Transverse colon (tissue), 4 donors: Measurements from ENCODE around the gene CCPG1.

ENCODE experiments used
- EP300 ChIP-seq: sonication (generic); formaldehyde crosslinking; IDR thresholded peaks from one replicate; pipeline ENCODE4 v1.6.1; 2017; ENCODE audit warnings: antibody characterized with exemption, low read depth
- POLR2A ChIP-seq: fragments of 450-650 bp; IDR thresholded peaks from one replicate; pipeline ENCODE4 v1.6.1; 2016; ENCODE audit warnings: antibody characterized with exemption, mild to moderate bottlenecking, moderate library complexity
- POLR2AphosphoS5 ChIP-seq, 3 donors: sonication (generic); formaldehyde crosslinking; IDR thresholded peaks; one replicate each; pipeline ENCODE4 v1.6.1; 2016; ENCODE audit warnings: antibody characterized with exemption in 3 of 3
- TF ChIP-seq, protein P1 (sequence below), 5 experiments: fragments of 200-600 bp in 3 of 5; fragments of 450-650 bp in 2 of 5; sonication (generic) in 3 of 5; IDR thresholded peaks; 1 replicate in 2 of 5; 2 replicates in 3 of 5; pipeline ENCODE4 v1.5.1; 2016 to 2017; ENCODE audit warnings: antibody characterized with exemption in 5 of 5, inconsistent platforms in 3 of 5, mild to moderate bottlenecking in 2 of 5, moderate library complexity in 1 of 5

GRCh38 chr15:55334997-55335396 lies 73.2 kb downstream of the CCPG1 start:
- TF ChIP-seq POLR2AphosphoS5 (IDR thresholded peaks at IDR 0.05) (no peak), POLR2A (no peak), EP300 (no peak)
- TF ChIP-seq, protein P1, sequence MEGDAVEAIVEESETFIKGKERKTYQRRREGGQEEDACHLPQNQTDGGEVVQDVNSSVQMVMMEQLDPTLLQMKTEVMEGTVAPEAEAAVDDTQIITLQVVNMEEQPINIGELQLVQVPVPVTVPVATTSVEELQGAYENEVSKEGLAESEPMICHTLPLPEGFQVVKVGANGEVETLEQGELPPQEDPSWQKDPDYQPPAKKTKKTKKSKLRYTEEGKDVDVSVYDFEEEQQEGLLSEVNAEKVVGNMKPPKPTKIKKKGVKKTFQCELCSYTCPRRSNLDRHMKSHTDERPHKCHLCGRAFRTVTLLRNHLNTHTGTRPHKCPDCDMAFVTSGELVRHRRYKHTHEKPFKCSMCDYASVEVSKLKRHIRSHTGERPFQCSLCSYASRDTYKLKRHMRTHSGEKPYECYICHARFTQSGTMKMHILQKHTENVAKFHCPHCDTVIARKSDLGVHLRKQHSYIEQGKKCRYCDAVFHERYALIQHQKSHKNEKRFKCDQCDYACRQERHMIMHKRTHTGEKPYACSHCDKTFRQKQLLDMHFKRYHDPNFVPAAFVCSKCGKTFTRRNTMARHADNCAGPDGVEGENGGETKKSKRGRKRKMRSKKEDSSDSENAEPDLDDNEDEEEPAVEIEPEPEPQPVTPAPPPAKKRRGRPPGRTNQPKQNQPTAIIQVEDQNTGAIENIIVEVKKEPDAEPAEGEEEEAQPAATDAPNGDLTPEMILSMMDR (IDR thresholded peaks at IDR 0.05): no peak
